Nephron progenitor cell (in vitro differentiated cells): ENCODE measurements around the gene SNX21.

ENCODE experiments used
- DNase-seq: peaks from one replicate; pipeline ENCODE4 v3.0.0; 2021
- H3K27ac Mint-ChIP-seq: 2 replicates; pipeline ENCODE4 v1.8.0; 2021; ENCODE audit warnings: mild to moderate bottlenecking, moderate library complexity, mixed read lengths
- H3K27me3 Mint-ChIP-seq: 2 replicates; pipeline ENCODE4 v1.8.0; 2021; ENCODE audit warnings: mild to moderate bottlenecking, low read depth, mixed read lengths; ENCODE audit not compliant: poor library complexity
- H3K36me3 Mint-ChIP-seq: 2 replicates; pipeline ENCODE4 v1.8.0; 2021; ENCODE audit warnings: low read depth, mixed read lengths
- H3K4me1 Mint-ChIP-seq: 2 replicates; pipeline ENCODE4 v1.8.0; 2021; ENCODE audit warnings: mixed read lengths
- H3K4me3 Mint-ChIP-seq: 2 replicates; pipeline ENCODE4 v1.8.0; 2021; ENCODE audit warnings: mild to moderate bottlenecking, moderate library complexity, mixed read lengths
- H3K9me3 Mint-ChIP-seq: 2 replicates; pipeline ENCODE4 v1.8.0; 2021; ENCODE audit warnings: mild to moderate bottlenecking, moderate library complexity, mixed read lengths
- TF ChIP-seq, protein P1 (sequence below): fragments of 200-600 bp; sonication (generic); IDR thresholded peaks from 2 replicates; pipeline ENCODE4 v1.5.0; 2021; ENCODE audit warnings: antibody characterized with exemption

The SNX21 gene

DNA sequence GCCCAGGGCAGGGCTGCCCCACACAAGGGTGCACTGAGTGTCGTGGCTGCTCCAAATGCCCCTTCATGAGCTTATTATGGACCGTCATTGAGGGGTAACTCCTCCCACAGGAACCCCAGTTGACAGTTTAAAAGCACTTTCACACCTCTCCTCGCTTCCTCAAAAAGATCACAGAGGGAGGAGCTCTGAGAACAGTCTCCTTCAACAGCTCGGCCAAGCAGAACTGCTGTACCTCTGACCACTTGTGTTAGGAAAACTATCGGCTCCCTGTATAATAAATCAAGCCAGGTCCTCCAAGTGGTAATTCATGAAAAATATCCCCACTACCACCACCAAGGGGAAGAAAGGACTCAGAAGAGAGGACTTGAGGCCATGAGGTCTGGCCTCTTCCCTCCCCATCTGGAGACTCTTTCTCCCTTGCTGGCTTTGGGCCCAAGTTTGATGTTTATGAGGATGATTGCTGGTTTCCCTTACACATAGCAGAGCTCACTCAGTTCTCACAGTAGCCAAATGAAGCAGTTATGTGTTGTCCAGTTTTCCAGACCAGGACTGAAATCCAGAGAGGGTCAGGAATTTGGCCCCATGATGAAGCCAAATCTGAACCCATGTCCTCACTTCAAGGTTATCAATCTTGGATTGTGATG is 8.7 kb downstream of the SNX21 start:
- Mint-ChIP-seq H3K36me3 (peaks cover 28% of the 10 kb centered on the region), H3K27me3 (no peaks in the 10 kb centered on the region), H3K27ac (peak overlapping the region; percentile 74), H3K4me3 (no peak overlapping the region), H3K4me1 (peaks cover 12% of the 10 kb centered on the region), H3K9me3 (no peaks in the 10 kb centered on the region)
- TF ChIP-seq, protein P1, sequence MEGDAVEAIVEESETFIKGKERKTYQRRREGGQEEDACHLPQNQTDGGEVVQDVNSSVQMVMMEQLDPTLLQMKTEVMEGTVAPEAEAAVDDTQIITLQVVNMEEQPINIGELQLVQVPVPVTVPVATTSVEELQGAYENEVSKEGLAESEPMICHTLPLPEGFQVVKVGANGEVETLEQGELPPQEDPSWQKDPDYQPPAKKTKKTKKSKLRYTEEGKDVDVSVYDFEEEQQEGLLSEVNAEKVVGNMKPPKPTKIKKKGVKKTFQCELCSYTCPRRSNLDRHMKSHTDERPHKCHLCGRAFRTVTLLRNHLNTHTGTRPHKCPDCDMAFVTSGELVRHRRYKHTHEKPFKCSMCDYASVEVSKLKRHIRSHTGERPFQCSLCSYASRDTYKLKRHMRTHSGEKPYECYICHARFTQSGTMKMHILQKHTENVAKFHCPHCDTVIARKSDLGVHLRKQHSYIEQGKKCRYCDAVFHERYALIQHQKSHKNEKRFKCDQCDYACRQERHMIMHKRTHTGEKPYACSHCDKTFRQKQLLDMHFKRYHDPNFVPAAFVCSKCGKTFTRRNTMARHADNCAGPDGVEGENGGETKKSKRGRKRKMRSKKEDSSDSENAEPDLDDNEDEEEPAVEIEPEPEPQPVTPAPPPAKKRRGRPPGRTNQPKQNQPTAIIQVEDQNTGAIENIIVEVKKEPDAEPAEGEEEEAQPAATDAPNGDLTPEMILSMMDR = no peak
- DNase-seq = no peak

DNA sequence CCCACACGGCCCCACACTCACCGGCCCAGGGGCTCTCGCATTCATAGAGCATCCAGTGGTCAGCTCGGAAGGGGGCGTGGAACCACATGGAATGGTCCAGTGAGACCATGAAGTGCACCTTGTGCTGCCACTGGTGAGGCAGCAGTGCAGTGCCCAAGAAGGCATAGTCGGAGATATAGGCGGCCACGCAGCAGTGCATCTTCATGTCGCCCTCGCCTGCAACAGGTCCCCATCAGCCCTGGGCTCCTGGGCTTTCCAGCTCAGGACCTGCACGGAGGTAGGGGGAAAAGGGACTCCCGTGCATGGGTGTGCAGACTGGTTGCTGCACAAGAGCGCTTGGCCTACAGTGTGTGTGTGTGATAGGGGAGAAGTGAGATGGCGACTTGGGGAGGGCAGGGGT is 9.9 kb downstream of the SNX21 start:
- TF ChIP-seq, protein P1 = no peak
- Mint-ChIP-seq H3K27me3 (no peaks in the 10 kb centered on the region), H3K4me3 (no peak overlapping the region), H3K9me3 (no peaks in the 10 kb centered on the region), H3K4me1 (peaks cover 12% of the 10 kb centered on the region), H3K27ac (peak overlapping the region; percentile 32), H3K36me3 (peaks cover 28% of the 10 kb centered on the region)
- no peak for DNase-seq

GRCh38 chr20:45845452-45845851 is 11.9 kb downstream of the SNX21 start:
- Mint-ChIP-seq H3K27ac (no peak overlapping the region), H3K4me1 (peaks cover 12% of the 10 kb centered on the region), H3K4me3 (no peak overlapping the region), H3K9me3 (no peaks in the 10 kb centered on the region), H3K36me3 (peaks cover 30% of the 10 kb centered on the region), H3K27me3 (no peaks in the 10 kb centered on the region)
- TF ChIP-seq, protein P1 = no peak
- no peak for DNase-seq

- TF ChIP-seq, protein P1 = no peak
- H3K9me3 Mint-ChIP-seq = no peaks in the 10 kb centered on the region
- no peak overlapping the region for H3K27ac Mint-ChIP-seq
- peaks cover 30% of the 10 kb centered on the region for H3K36me3 Mint-ChIP-seq
- no peak for DNase-seq
- H3K4me3 Mint-ChIP-seq = no peak overlapping the region
- no peaks in the 10 kb centered on the region for H3K27me3 Mint-ChIP-seq
- H3K4me1 Mint-ChIP-seq = peaks cover 4% of the 10 kb centered on the region
Measured at GRCh38 chr20:45848421-45848820, 14.8 kb downstream of the SNX21 start.

DNA sequence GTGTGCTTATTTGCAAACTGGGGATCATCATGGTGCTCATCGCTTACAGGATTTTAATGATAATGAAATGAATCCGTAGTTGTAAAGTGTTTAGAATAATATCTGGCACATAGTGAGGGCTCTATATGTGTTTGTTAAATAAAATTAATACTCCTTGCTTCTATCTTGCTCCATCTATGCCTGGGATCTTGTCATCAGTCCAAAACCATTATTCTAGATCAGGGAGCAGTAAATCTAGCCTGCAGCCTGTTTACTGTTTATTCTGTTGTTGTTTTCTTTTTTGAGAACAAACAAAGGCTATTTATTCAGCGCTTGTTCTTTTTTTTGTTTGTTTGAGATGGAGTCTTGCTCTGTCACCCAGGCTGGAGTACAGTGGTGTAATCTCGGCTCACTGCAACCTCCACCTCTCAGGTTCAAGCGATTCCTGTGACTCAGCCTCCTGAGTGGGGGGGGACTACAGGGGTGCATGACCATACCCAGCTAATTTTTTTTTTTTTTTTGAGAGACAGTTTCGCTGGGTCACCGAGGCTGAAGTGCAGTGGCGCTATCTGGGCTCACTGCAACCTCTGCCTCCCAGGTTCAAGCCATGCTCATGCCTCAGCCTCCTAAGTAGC is 15.5 kb downstream of the SNX21 start:
- Mint-ChIP-seq H3K4me3 (no peak overlapping the region), H3K4me1 (peaks cover 4% of the 10 kb centered on the region), H3K27ac (no peak overlapping the region), H3K9me3 (no peaks in the 10 kb centered on the region), H3K27me3 (no peaks in the 10 kb centered on the region), H3K36me3 (peaks cover 32% of the 10 kb centered on the region)
- TF ChIP-seq, protein P1 = no peak
- DNase-seq = no peak

GRCh38 chr20:45850238-45850637 is 16.6 kb downstream of the SNX21 start:
- no peak overlapping the region for H3K4me3 Mint-ChIP-seq
- TF ChIP-seq, protein P1 = no peak
- no peak overlapping the region for H3K27ac Mint-ChIP-seq
- no peaks in the 10 kb centered on the region for H3K27me3 Mint-ChIP-seq
- peaks cover 14% of the 10 kb centered on the region for H3K4me1 Mint-ChIP-seq
- no peak for DNase-seq
- H3K9me3 Mint-ChIP-seq = no peaks in the 10 kb centered on the region
- peaks cover 34% of the 10 kb centered on the region for H3K36me3 Mint-ChIP-seq
